ENCODE data around the gene SELENOH.
"Not testable (repeated sequence)": the region's sequence is repeated elsewhere in the genome, so short reads cannot be mapped to it uniquely, and the experiment has no call there.

- TF ChIP-seq, protein P1, sequence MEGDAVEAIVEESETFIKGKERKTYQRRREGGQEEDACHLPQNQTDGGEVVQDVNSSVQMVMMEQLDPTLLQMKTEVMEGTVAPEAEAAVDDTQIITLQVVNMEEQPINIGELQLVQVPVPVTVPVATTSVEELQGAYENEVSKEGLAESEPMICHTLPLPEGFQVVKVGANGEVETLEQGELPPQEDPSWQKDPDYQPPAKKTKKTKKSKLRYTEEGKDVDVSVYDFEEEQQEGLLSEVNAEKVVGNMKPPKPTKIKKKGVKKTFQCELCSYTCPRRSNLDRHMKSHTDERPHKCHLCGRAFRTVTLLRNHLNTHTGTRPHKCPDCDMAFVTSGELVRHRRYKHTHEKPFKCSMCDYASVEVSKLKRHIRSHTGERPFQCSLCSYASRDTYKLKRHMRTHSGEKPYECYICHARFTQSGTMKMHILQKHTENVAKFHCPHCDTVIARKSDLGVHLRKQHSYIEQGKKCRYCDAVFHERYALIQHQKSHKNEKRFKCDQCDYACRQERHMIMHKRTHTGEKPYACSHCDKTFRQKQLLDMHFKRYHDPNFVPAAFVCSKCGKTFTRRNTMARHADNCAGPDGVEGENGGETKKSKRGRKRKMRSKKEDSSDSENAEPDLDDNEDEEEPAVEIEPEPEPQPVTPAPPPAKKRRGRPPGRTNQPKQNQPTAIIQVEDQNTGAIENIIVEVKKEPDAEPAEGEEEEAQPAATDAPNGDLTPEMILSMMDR (IDR thresholded peaks at IDR 0.05) = not testable (repeated sequence)
- TF ChIP-seq POLR2A (IDR thresholded peaks at IDR 0.05) = not testable (repeated sequence)
Observed at GRCh38 chr11:57716726-57717125, 24.6 kb upstream of the SELENOH start.
